ENCODE measurements around the gene TBC1D16.

- TF ChIP-seq EZH2 (IDR thresholded peaks at IDR 0.05): no peak
- TF ChIP-seq POLR2AphosphoS5 (IDR thresholded peaks at IDR 0.05; ENCODE audit: borderline replicate concordance, low read depth, low read length): no peak
- no peak for TF ChIP-seq FOXP2 (optimal IDR thresholded peaks at IDR 0.05; ENCODE audit: control extremely low read depth, extremely low read length, insufficient read depth)
Measured at GRCh38 chr17:80009391-80010282, 26.0 kb downstream of the TBC1D16 start.

Data from SK-N-MC (cell line).